Stimulated activated CD4-positive, alpha-beta T cell treated with anti-CD3 and anti-CD28 coated beads, TNF-alpha, amount 100 ng/mL, for 24 hours (primary cell): ENCODE results near the gene FBXL20.

Experiments
- DNase-seq, 3 experiments: peaks; one replicate each; pipeline ENCODE4 v3.0.0-alpha.2; 2020; ENCODE audit warnings: low read depth in 3 of 3

Gene FBXL20

DNA sequence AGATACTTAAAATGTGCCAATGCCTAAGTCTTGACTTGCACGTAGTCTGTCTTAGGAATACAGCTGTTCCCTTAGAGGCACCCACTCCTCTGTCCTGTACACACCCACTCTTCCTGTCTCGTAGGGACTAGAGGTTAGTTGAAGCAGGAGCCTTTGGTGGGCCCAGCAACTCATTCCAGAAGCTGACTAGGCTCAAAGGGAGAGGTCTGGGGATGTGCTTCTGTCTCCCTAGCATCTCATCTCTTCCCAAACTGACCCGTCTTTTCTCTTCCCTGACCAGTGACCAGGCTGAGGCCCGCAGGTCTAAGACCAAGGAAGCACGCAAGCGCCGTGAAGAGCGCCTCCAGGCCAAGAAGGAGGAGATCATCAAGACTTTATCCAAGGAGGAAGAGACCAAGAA, 197.2 kb downstream of the FBXL20 start:
- DNase-seq: no peak
